HepG2 (cell line): ENCODE results near the gene SUCLG2. TPM values are rescaled to one million over a fixed set of nuclear protein-coding genes. Genes with fewer than 3 reads are reported as not detected.

ENCODE experiments used
- AGO1 ChIP-seq: fragments of 200-400 bp; formaldehyde crosslinking; IDR thresholded peaks from 2 replicates; pipeline ENCODE4 v1.6.1; 2017; ENCODE audit warnings: mild to moderate bottlenecking, low read depth, low read length, moderate library complexity; ENCODE audit not compliant: poor library complexity, severe bottlenecking
- CENPT ChIP-seq: sonication (generic); formaldehyde crosslinking; IDR thresholded peaks from 2 replicates; pipeline ENCODE4 v1.8.0; 2022; ENCODE audit warnings: low read depth, mild to moderate bottlenecking, moderate library complexity, missing genetic modification reagents
- CTCF ChIP-seq: sonication (generic); formaldehyde crosslinking; IDR thresholded peaks from 2 replicates; pipeline ENCODE4 v1.5.0; 2020; ENCODE audit warnings: mild to moderate bottlenecking, missing genetic modification reagents, moderate library complexity
- DBP ChIP-seq: sonication (generic); formaldehyde crosslinking; IDR thresholded peaks from 2 replicates; pipeline ENCODE4 v1.4.0; 2020; ENCODE audit warnings: missing genetic modification reagents; ENCODE audit errors: not compliant biosample characterization
- ESRRA ChIP-seq: sonication (generic); formaldehyde crosslinking; IDR thresholded peaks from 2 replicates; pipeline ENCODE4 v1.5.1; 2020; ENCODE audit warnings: mild to moderate bottlenecking, low read depth, missing genetic modification reagents
- GPN1 ChIP-seq: sonication (generic); formaldehyde crosslinking; IDR thresholded peaks from 2 replicates; pipeline ENCODE4 v1.5.1; 2020; ENCODE audit warnings: missing genetic modification reagents, borderline replicate concordance
- HBP1 ChIP-seq: IDR thresholded peaks from 2 replicates; pipeline ENCODE4 v1.6.1; 2016; ENCODE audit warnings: low read depth, control low read depth
- HMGA1 ChIP-seq: sonication (generic); formaldehyde crosslinking; conservative IDR thresholded peaks from 2 replicates; pipeline ENCODE4 v1.4.0; 2020; ENCODE audit warnings: missing genetic modification reagents
- KAT2B ChIP-seq: fragments of 150-350 bp; IDR thresholded peaks from 2 replicates; pipeline ENCODE4 v1.6.1; 2014; ENCODE audit warnings: low read depth, low read length, borderline replicate concordance
- MIER3 ChIP-seq: IDR thresholded peaks from 2 replicates; pipeline ENCODE4 v1.6.1; 2016; ENCODE audit warnings: missing compliant biosample characterization, borderline replicate concordance
- NFKBIZ ChIP-seq: IDR thresholded peaks from 2 replicates; pipeline ENCODE4 v1.6.1; 2018; ENCODE audit warnings: missing genetic modification reagents, missing compliant biosample characterization
- RFX3 ChIP-seq: IDR thresholded peaks from 2 replicates; pipeline ENCODE4 v1.6.1; 2016; ENCODE audit warnings: missing biosample characterization, missing genetic modification reagents
- SMAD3 ChIP-seq: sonication (generic); formaldehyde crosslinking; IDR thresholded peaks from 2 replicates; pipeline ENCODE4 v1.4.0; 2020; ENCODE audit warnings: missing genetic modification reagents
- SNRNP70 ChIP-seq: fragments of 200-400 bp; formaldehyde crosslinking; IDR thresholded peaks from 2 replicates; pipeline ENCODE4 v1.6.1; 2017; ENCODE audit warnings: mild to moderate bottlenecking, low read depth, low read length, moderate library complexity
- SYNCRIP ChIP-seq: fragments of 200-400 bp; formaldehyde crosslinking; IDR thresholded peaks from 2 replicates; pipeline ENCODE4 v1.6.1; 2018; ENCODE audit warnings: mild to moderate bottlenecking, low read depth, low read length; ENCODE audit not compliant: insufficient read depth
- TSC22D2 ChIP-seq: sonication (generic); formaldehyde crosslinking; IDR thresholded peaks from 2 replicates; pipeline ENCODE4 v1.5.1; 2020; ENCODE audit warnings: missing genetic modification reagents, mild to moderate bottlenecking, borderline replicate concordance
- ZBTB20 ChIP-seq: sonication (generic); formaldehyde crosslinking; IDR thresholded peaks from 2 replicates; pipeline ENCODE4 v1.8.1; 2023; ENCODE audit warnings: missing genetic modification reagents, low read depth, mild to moderate bottlenecking, borderline replicate concordance
- ZBTB25 ChIP-seq: IDR thresholded peaks from 2 replicates; pipeline ENCODE4 v1.6.1; 2018; ENCODE audit warnings: missing genetic modification reagents
- ZNF17 ChIP-seq: sonication (generic); formaldehyde crosslinking; IDR thresholded peaks from 2 replicates; pipeline ENCODE4 v1.5.0; 2020; ENCODE audit warnings: mild to moderate bottlenecking, missing genetic modification reagents
- ZNF205 ChIP-seq: IDR thresholded peaks from 2 replicates; pipeline ENCODE4 v1.6.1; 2018; ENCODE audit warnings: missing biosample characterization, missing genetic modification reagents
- ZNF597 ChIP-seq: sonication (generic); formaldehyde crosslinking; IDR thresholded peaks from 2 replicates; pipeline ENCODE4 v1.5.0; 2020; ENCODE audit warnings: missing genetic modification reagents
- ZNF605 ChIP-seq: sonication (generic); formaldehyde crosslinking; IDR thresholded peaks from 2 replicates; pipeline ENCODE4 v1.8.0; 2022; ENCODE audit warnings: mild to moderate bottlenecking, missing genetic modification reagents
- ZNF678 ChIP-seq: sonication (generic); formaldehyde crosslinking; IDR thresholded peaks from 2 replicates; pipeline ENCODE4 v1.4.0; 2020; ENCODE audit warnings: mild to moderate bottlenecking, missing genetic modification reagents
- polyA plus RNA-seq, 8 experiments: library from polyadenylated mRNA; depleted of rRNA in 3 of 8; stranded (reverse) in 7 of 8; unstranded in 1 of 8; fragments of >200 nt; fragmentation: Illumina TruSeq in 4 of 8; extraction: Trizol in 4 of 8; gene quantifications; 2 replicates each; pipeline versions ENCODE4 v1.2.1 to v1.2.3, GENCODE V29; 2011 to 2016; ENCODE audit warnings: low read depth in 4 of 8, missing spikeins in 1 of 8, mixed read lengths in 1 of 8; ENCODE audit not compliant: insufficient read depth in 1 of 8
- total RNA-seq, 5 experiments: library from RNA; depleted of rRNA; stranded (reverse); fragments of >200 nt; fragmentation: Illumina TruSeq; extraction: Trizol; gene quantifications; 2 replicates each; pipeline ENCODE4 v1.2.3, GENCODE V29; 2016; ENCODE audit warnings: low read depth in 1 of 5

The SUCLG2 gene
- total and polyA plus RNA-seq, 2 of the 13 experiments (the other 11 are each of a cell fraction or from before 2014, with no cell fraction given): 21.4 to 64.9 TPM

GRCh38 chr3:67654099-67654843, at the start of gene SUCLG2 (continued):
- no peak for TF ChIP-seq ZNF597 (CRISPR knock-in tag)
- no peak for TF ChIP-seq CENPT (CRISPR knock-in tag)
- no peak for TF ChIP-seq SNRNP70
- TF ChIP-seq GPN1: no peak
- no peak for TF ChIP-seq ZBTB25 (CRISPR knock-in tag)
- no peak for TF ChIP-seq MIER3 (CRISPR knock-in tag)
- TF ChIP-seq ZNF678 (CRISPR knock-in tag): peak; percentile 23; the same call in 1 of the 2 replicates
- peak; percentile 37 for TF ChIP-seq AGO1
- TF ChIP-seq TSC22D2 (CRISPR knock-in tag): no peak
- no peak for TF ChIP-seq HMGA1 (CRISPR knock-in tag)
- TF ChIP-seq RFX3 (CRISPR knock-in tag): no peak
- no peak for TF ChIP-seq NFKBIZ (CRISPR knock-in tag)
- no peak for TF ChIP-seq ZNF17
- no peak for TF ChIP-seq DBP (CRISPR knock-in tag)
- TF ChIP-seq ESRRA (CRISPR knock-in tag): no peak; the same call in 1 of the 2 replicates
- no peak for TF ChIP-seq CTCF (CRISPR knock-in tag)
- no peak for TF ChIP-seq ZNF205
- no peak for TF ChIP-seq ZBTB20
- TF ChIP-seq SYNCRIP: no peak
- TF ChIP-seq SMAD3 (CRISPR knock-in tag): 0 out of 2 replicates have a peak, but pooled peaks have one; percentile 22
- no peak for TF ChIP-seq ZNF605 (CRISPR knock-in tag)
- no peak for TF ChIP-seq HBP1 (CRISPR knock-in tag)
- no peak for TF ChIP-seq KAT2B
